ENCODE measurements around the gene GNAO1.
A peak's percentile ranks its signal among the peaks of the same experiment; 100 is the strongest.

GNAO1 gene

DNA sequence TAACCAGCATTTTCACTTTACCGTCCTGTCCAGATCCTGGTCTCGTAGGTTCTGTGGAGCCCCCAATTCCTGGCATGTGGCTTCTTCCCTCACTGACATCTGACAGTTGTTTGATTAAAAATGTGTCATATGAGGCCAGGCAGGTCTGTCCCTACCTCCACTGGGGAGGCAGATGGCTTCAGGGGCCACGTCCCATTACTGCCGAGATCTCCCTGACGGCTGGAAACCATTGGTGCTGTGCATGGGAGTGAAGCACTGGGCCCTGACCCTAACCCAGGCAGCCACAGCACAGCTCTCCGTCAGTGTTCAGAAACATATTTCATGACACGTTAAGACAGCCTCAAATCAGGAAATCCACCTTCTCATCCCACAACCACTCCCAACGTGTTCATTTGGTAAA is 77.5 kb downstream of the GNAO1 start:
- no peaks in the 10 kb centered on the region for H3K27me3 ChIP-seq (ENCODE audit: control insufficient read depth in 1 of 2, insufficient read depth in 2 of 2, low read length in 2 of 2)
- no peaks in the 10 kb centered on the region for H3K9me3 ChIP-seq (ENCODE audit: low read length)
- H3K4me1 ChIP-seq (ENCODE audit: insufficient read depth, low read length): peaks cover 53% of the 10 kb centered on the region
- H3K4me3 ChIP-seq (ENCODE audit: low read depth in 1 of 2, low read length in 2 of 2): peak overlapping the region; percentile 40 to 63
- peaks cover 5% of the 10 kb centered on the region for H3K36me3 ChIP-seq (ENCODE audit: insufficient read depth, low read length)
- H3K9ac ChIP-seq (ENCODE audit: low read length): peak overlapping the region; percentile 93
- H3K27ac ChIP-seq (ENCODE audit: low read depth, low read length): peak overlapping the region; percentile 96

GRCh38 chr16:56269281-56269680 is 78.0 kb downstream of the GNAO1 start:
- Histone ChIP-seq H3K4me1 (ENCODE audit: insufficient read depth, low read length) (peaks cover 48% of the 10 kb centered on the region), H3K9ac (ENCODE audit: low read length) (peak overlapping the region; percentile 93), H3K27me3 (ENCODE audit: control insufficient read depth in 1 of 2, insufficient read depth in 2 of 2, low read length in 2 of 2) (no peaks in the 10 kb centered on the region), H3K9me3 (ENCODE audit: low read length) (no peaks in the 10 kb centered on the region), H3K27ac (ENCODE audit: low read depth, low read length) (peak overlapping the region; percentile 96), H3K4me3 (ENCODE audit: low read depth in 1 of 2, low read length in 2 of 2) (peak overlapping the region; percentile 40 to 63), H3K36me3 (ENCODE audit: insufficient read depth, low read length) (peaks cover 5% of the 10 kb centered on the region)

DNA sequence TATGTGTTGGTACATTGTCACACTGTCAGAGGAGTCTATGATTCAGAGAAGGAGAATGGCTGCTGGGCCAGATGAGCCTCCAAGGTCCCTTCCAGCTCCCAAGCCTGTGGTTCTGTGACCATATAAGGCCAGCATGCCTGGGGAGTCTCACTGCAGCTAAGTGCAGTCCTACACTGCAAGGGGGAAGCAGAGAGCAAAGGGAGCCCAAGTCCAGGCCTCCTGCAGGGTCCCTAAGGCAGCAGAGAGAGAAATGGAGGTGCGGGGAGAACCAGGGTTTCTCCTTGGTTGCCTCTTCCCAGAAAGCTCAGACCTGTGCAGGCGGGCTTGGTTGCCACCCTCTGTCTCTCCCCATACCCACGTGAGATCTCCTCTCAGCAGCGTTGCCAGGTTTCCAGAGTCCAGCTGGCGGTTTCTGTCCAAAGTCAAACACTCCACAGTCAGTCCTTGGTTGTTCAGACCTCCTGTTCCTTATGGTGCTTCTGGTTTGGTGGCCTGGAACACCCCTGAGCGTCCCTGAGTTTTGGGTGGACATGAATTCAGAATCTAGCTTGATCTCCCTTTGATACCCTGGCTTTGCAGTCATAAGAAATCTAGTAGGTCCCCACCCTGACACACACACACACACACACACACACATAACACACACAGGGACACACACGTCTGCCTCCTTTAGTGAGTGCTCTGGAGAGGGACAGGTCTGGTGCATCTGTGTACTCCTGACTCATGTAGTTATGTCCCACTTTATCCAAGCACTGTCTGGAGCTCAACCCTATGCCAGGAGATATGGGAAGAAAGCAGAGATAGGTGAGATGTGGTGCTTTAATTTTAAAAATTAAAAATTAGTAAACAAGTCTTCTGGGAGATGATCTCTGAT is 78.8 kb downstream of the GNAO1 start:
- H3K36me3 ChIP-seq (ENCODE audit: insufficient read depth, low read length): peaks cover 5% of the 10 kb centered on the region
- H3K9me3 ChIP-seq (ENCODE audit: low read length): no peaks in the 10 kb centered on the region
- H3K4me3 ChIP-seq (ENCODE audit: low read depth in 1 of 2, low read length in 2 of 2): peak overlapping the region in 1 of 2 donors; percentile 63
- peak overlapping the region; percentile 96 for H3K27ac ChIP-seq (ENCODE audit: low read depth, low read length)
- H3K4me1 ChIP-seq (ENCODE audit: insufficient read depth, low read length): peaks cover 44% of the 10 kb centered on the region
- H3K9ac ChIP-seq (ENCODE audit: low read length): peak overlapping the region; percentile 93
- H3K27me3 ChIP-seq (ENCODE audit: control insufficient read depth in 1 of 2, insufficient read depth in 2 of 2, low read length in 2 of 2): no peaks in the 10 kb centered on the region

- H3K36me3 ChIP-seq (ENCODE audit: insufficient read depth, low read length): peaks cover 5% of the 10 kb centered on the region
- peaks cover 36% of the 10 kb centered on the region for H3K4me1 ChIP-seq (ENCODE audit: insufficient read depth, low read length)
- H3K27me3 ChIP-seq (ENCODE audit: control insufficient read depth in 1 of 2, insufficient read depth in 2 of 2, low read length in 2 of 2): no peaks in the 10 kb centered on the region
- H3K9me3 ChIP-seq (ENCODE audit: low read length): no peaks in the 10 kb centered on the region
- no peak overlapping the region for H3K4me3 ChIP-seq (ENCODE audit: low read depth in 1 of 2, low read length in 2 of 2)
- no peak overlapping the region for H3K9ac ChIP-seq (ENCODE audit: low read length)
- H3K27ac ChIP-seq (ENCODE audit: low read depth, low read length): peak overlapping the region; percentile 96
Measured at GRCh38 chr16:56270828-56271227, 79.5 kb downstream of the GNAO1 start.

- no peak overlapping the region for H3K4me3 ChIP-seq (ENCODE audit: low read depth in 1 of 2, low read length in 2 of 2)
- H3K9me3 ChIP-seq (ENCODE audit: low read length): no peaks in the 10 kb centered on the region
- H3K27me3 ChIP-seq (ENCODE audit: control insufficient read depth in 1 of 2, insufficient read depth in 2 of 2, low read length in 2 of 2): no peaks in the 10 kb centered on the region
- peaks cover 38% of the 10 kb centered on the region for H3K4me1 ChIP-seq (ENCODE audit: insufficient read depth, low read length)
- no peaks in the 10 kb centered on the region for H3K36me3 ChIP-seq (ENCODE audit: insufficient read depth, low read length)
- no peak overlapping the region for H3K27ac ChIP-seq (ENCODE audit: low read depth, low read length)
- no peak overlapping the region for H3K9ac ChIP-seq (ENCODE audit: low read length)
Measured at GRCh38 chr16:56272583-56272894, 81.2 kb downstream of the GNAO1 start.

GRCh38 chr16:56273615-56274014 is 82.3 kb downstream of the GNAO1 start:
- Histone ChIP-seq H3K27ac (ENCODE audit: low read depth, low read length) (no peak overlapping the region), H3K9ac (ENCODE audit: low read length) (no peak overlapping the region), H3K4me3 (ENCODE audit: low read depth in 1 of 2, low read length in 2 of 2) (no peak overlapping the region), H3K36me3 (ENCODE audit: insufficient read depth, low read length) (no peaks in the 10 kb centered on the region), H3K4me1 (ENCODE audit: insufficient read depth, low read length) (peaks cover 45% of the 10 kb centered on the region), H3K27me3 (ENCODE audit: control insufficient read depth in 1 of 2, insufficient read depth in 2 of 2, low read length in 2 of 2) (no peaks in the 10 kb centered on the region), H3K9me3 (ENCODE audit: low read length) (no peaks in the 10 kb centered on the region)

- Histone ChIP-seq H3K4me3 (ENCODE audit: low read depth in 1 of 2, low read length in 2 of 2) (peak overlapping the region in 1 of 2 donors; percentile 2), H3K9me3 (ENCODE audit: low read length) (no peaks in the 10 kb centered on the region), H3K27me3 (ENCODE audit: control insufficient read depth in 1 of 2, insufficient read depth in 2 of 2, low read length in 2 of 2) (no peaks in the 10 kb centered on the region), H3K4me1 (ENCODE audit: insufficient read depth, low read length) (peaks cover 44% of the 10 kb centered on the region), H3K9ac (ENCODE audit: low read length) (no peak overlapping the region), H3K36me3 (ENCODE audit: insufficient read depth, low read length) (peaks cover 7% of the 10 kb centered on the region), H3K27ac (ENCODE audit: low read depth, low read length) (no peak overlapping the region)
Measured at GRCh38 chr16:56274369-56274768, 83.1 kb downstream of the GNAO1 start.

DNA sequence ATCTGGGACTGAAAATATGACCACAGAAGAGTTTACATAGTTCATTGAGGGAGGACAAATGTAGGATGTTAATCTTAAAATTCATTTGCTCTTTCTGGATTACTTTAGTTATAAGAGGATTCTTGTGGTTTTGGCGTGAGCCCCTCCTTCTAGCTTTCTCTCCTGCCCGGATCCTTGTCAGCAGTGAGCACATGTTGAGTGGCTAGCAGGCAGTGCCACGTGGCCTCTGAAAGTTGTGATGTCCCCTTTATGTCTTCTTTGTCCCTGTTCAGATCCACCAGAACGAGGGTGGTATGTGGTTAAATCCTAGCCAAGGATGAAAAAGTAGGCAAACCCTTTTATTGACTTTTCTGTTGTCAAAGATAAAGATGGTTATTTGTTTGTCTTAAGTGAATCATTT is 83.8 kb downstream of the GNAO1 start:
- peaks cover 14% of the 10 kb centered on the region for H3K36me3 ChIP-seq (ENCODE audit: insufficient read depth, low read length)
- H3K27me3 ChIP-seq (ENCODE audit: control insufficient read depth in 1 of 2, insufficient read depth in 2 of 2, low read length in 2 of 2): no peaks in the 10 kb centered on the region
- no peak overlapping the region for H3K9ac ChIP-seq (ENCODE audit: low read length)
- no peaks in the 10 kb centered on the region for H3K9me3 ChIP-seq (ENCODE audit: low read length)
- H3K4me3 ChIP-seq (ENCODE audit: low read depth in 1 of 2, low read length in 2 of 2): no peak overlapping the region
- H3K4me1 ChIP-seq (ENCODE audit: insufficient read depth, low read length): peaks cover 37% of the 10 kb centered on the region
- H3K27ac ChIP-seq (ENCODE audit: low read depth, low read length): no peak overlapping the region

GRCh38 chr16:56275801-56276200 is 84.5 kb downstream of the GNAO1 start:
- H3K9me3 ChIP-seq (ENCODE audit: low read length): no peaks in the 10 kb centered on the region
- no peak overlapping the region for H3K27ac ChIP-seq (ENCODE audit: low read depth, low read length)
- no peak overlapping the region for H3K9ac ChIP-seq (ENCODE audit: low read length)
- no peak overlapping the region for H3K4me3 ChIP-seq (ENCODE audit: low read depth in 1 of 2, low read length in 2 of 2)
- H3K36me3 ChIP-seq (ENCODE audit: insufficient read depth, low read length): peaks cover 17% of the 10 kb centered on the region
- no peaks in the 10 kb centered on the region for H3K27me3 ChIP-seq (ENCODE audit: control insufficient read depth in 1 of 2, insufficient read depth in 2 of 2, low read length in 2 of 2)
- peaks cover 29% of the 10 kb centered on the region for H3K4me1 ChIP-seq (ENCODE audit: insufficient read depth, low read length)

- Histone ChIP-seq H3K4me1 (ENCODE audit: insufficient read depth, low read length) (peaks cover 29% of the 10 kb centered on the region), H3K9me3 (ENCODE audit: low read length) (no peaks in the 10 kb centered on the region), H3K9ac (ENCODE audit: low read length) (no peak overlapping the region), H3K27me3 (ENCODE audit: control insufficient read depth in 1 of 2, insufficient read depth in 2 of 2, low read length in 2 of 2) (no peaks in the 10 kb centered on the region), H3K36me3 (ENCODE audit: insufficient read depth, low read length) (peaks cover 17% of the 10 kb centered on the region), H3K27ac (ENCODE audit: low read depth, low read length) (no peak overlapping the region), H3K4me3 (ENCODE audit: low read depth in 1 of 2, low read length in 2 of 2) (no peak overlapping the region)
Measured at GRCh38 chr16:56277075-56277474, 85.8 kb downstream of the GNAO1 start.

DNA sequence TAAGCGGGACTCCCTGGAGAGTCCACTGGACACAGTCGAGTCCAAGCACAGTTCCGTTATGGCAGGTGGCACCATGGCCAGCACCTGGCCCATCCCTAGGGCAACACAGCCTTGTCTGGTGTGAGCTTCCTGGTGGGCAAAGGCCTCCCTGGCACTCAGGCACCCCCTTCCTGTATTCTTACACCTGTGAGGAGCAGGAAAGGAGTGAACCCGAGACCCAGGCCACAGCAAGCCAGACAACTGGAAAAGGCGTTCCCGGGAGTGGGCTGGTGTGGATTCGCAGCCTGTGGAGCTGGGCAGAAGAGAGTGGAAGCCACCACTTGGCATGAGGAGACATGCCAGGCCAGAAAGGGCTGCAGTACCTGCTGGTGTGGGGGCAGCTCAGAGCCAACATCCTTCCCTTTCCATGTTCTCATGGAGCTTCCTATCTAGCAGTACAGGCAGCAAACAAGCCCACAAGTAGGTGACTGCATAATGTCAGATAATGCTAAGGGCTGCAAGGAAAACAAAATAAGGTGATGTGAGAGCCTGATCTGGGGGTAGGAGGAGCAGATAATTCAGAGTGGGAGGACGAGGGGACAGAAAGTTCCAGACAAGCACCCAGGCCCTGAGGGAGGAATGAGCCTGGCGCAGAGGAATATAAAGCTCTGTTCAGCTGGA is 87.0 kb downstream of the GNAO1 start:
- Histone ChIP-seq H3K9me3 (ENCODE audit: low read length) (no peaks in the 10 kb centered on the region), H3K36me3 (ENCODE audit: insufficient read depth, low read length) (peaks cover 17% of the 10 kb centered on the region), H3K27ac (ENCODE audit: low read depth, low read length) (no peak overlapping the region), H3K4me3 (ENCODE audit: low read depth in 1 of 2, low read length in 2 of 2) (no peak overlapping the region), H3K4me1 (ENCODE audit: insufficient read depth, low read length) (peaks cover 31% of the 10 kb centered on the region), H3K9ac (ENCODE audit: low read length) (no peak overlapping the region), H3K27me3 (ENCODE audit: control insufficient read depth in 1 of 2, insufficient read depth in 2 of 2, low read length in 2 of 2) (no peaks in the 10 kb centered on the region)
